Mesothelial cell of epicardium (in vitro differentiated cells): Measurements from ENCODE around the gene CHPF2. TPM values are rescaled to one million over a fixed set of nuclear protein-coding genes. Genes with fewer than 3 reads are reported as not detected.

Source experiments
- DNase-seq, 2 experiments: peaks; one replicate each; pipeline ENCODE4 v3.0.0; 2021; ENCODE audit warnings: low spot score in 2 of 2; ENCODE audit not compliant: unreplicated experiment in 2 of 2
- H3K27ac Mint-ChIP-seq: 2 replicates; pipeline ENCODE4 v1.8.0; 2021; ENCODE audit warnings: mixed read lengths
- H3K27me3 Mint-ChIP-seq: 2 replicates; pipeline ENCODE4 v1.8.0; 2021; ENCODE audit warnings: low read depth, mixed read lengths
- H3K36me3 Mint-ChIP-seq: 2 replicates; pipeline ENCODE4 v1.8.0; 2021; ENCODE audit warnings: mixed read lengths
- H3K4me1 Mint-ChIP-seq: 2 replicates; pipeline ENCODE4 v1.8.0; 2021; ENCODE audit warnings: mixed read lengths
- H3K4me3 Mint-ChIP-seq: 2 replicates; pipeline ENCODE4 v1.8.0; 2021; ENCODE audit warnings: mild to moderate bottlenecking, moderate library complexity, mixed read lengths
- H3K9me3 Mint-ChIP-seq: 2 replicates; pipeline ENCODE4 v1.8.0; 2021; ENCODE audit warnings: mixed read lengths
- total RNA-seq: library from RNA; stranded (reverse); gene quantifications from 3 replicates; pipeline ENCODE4 v1.2.1, GENCODE V29; 2021
- TF ChIP-seq, protein P1 (sequence below): fragments of 200-600 bp; sonication (generic); IDR thresholded peaks from one replicate; pipeline ENCODE4 v1.5.0; 2021; ENCODE audit warnings: antibody characterized with exemption; ENCODE audit not compliant: unreplicated experiment

Gene CHPF2
- total RNA-seq, 1 donor from 2014 or later = 56.2 TPM

DNA sequence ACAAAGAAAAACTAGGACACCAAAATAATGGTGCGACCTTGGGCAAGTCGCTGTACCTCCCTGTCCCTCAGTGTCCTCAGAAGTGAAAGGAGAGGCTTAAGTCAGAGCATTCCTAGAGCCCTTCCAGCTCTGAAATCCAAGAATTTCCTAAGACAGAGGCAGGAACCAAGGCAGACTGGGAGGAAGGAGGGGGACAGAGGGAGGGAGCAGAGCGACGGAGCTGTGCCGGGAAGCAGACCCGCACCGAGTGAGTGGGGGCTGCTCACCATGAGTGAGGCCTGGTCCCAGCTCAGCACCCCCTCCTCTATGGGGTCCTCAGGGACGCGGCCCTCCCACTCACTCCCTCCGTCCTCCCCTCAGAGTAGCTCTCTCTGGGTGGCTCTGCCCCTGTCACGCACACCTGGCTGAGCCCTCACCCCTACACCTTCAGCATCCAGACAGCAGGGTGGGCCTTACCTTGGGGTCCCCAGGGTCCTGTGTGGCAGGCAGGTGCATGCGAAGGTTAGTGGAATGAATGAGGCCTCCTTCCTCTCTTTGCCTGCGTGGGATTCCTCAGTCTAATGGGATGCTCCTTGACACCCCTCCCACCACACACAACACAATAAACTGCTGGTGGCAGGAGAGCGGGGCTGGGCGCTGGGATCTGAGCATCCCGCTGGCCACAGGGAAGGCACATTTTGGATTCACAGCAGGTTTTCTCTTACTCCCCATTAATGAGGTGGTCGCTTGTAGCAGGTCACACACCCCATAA lies 20.9 kb downstream of the CHPF2 start:
- Mint-ChIP-seq H3K36me3 (peaks cover 3% of the 10 kb centered on the region), H3K27ac (peak overlapping the region; percentile 99), H3K9me3 (no peaks in the 10 kb centered on the region), H3K4me1 (peaks cover 56% of the 10 kb centered on the region), H3K27me3 (peaks cover 19% of the 10 kb centered on the region), H3K4me3 (peak overlapping the region; percentile 76)
- DNase-seq = no peak
- TF ChIP-seq, protein P1, sequence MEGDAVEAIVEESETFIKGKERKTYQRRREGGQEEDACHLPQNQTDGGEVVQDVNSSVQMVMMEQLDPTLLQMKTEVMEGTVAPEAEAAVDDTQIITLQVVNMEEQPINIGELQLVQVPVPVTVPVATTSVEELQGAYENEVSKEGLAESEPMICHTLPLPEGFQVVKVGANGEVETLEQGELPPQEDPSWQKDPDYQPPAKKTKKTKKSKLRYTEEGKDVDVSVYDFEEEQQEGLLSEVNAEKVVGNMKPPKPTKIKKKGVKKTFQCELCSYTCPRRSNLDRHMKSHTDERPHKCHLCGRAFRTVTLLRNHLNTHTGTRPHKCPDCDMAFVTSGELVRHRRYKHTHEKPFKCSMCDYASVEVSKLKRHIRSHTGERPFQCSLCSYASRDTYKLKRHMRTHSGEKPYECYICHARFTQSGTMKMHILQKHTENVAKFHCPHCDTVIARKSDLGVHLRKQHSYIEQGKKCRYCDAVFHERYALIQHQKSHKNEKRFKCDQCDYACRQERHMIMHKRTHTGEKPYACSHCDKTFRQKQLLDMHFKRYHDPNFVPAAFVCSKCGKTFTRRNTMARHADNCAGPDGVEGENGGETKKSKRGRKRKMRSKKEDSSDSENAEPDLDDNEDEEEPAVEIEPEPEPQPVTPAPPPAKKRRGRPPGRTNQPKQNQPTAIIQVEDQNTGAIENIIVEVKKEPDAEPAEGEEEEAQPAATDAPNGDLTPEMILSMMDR = no peak

DNA sequence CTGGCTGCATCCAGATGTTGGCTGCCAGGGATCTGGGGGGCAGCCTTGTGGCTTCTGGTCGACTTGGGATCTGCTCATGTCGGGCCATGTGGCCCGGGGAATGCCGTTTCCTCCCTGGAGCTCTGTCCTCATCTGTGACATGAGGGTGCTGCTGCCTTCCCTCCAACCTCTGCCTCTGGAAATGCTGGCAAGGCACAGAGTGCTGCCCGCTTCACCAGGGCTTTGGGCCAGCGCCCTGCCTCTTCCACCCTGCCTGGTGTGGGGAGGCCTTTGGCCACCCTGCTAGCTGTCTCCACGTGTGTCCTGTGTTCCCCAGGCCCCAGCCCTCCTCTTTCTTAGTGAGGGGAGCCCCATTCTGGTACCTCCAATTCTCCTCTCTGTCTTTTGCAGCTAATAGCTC lies 22.0 kb downstream of the CHPF2 start:
- Mint-ChIP-seq H3K4me3 (peak overlapping the region; percentile 76), H3K4me1 (peaks cover 51% of the 10 kb centered on the region), H3K27me3 (peaks cover 27% of the 10 kb centered on the region), H3K27ac (peak overlapping the region; percentile 99), H3K9me3 (no peaks in the 10 kb centered on the region), H3K36me3 (peaks cover 3% of the 10 kb centered on the region)
- TF ChIP-seq, protein P1 = no peak
- no peak for DNase-seq

DNA sequence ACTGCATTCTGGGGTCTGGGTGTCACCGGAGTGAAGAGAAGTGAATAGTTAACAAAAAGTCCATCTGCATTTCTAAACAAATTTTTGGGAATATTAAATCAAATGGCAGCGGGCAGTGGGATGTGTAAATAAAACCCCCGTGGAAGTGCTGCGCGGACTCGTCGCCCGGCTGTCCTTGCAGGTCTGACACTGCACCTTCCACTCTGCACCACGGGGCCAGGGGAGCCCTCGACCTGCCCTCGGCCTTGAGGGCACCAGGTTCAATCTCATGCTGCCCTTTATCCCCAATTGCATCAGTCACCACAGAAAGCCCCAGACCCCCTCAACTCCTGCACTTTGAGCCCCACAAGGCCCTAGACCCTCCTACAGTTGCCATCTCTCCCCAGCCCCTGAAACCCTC lies 22.6 kb downstream of the CHPF2 start:
- Mint-ChIP-seq H3K4me1 (peaks cover 45% of the 10 kb centered on the region), H3K4me3 (no peak overlapping the region), H3K9me3 (no peaks in the 10 kb centered on the region), H3K27me3 (peaks cover 27% of the 10 kb centered on the region), H3K36me3 (peaks cover 3% of the 10 kb centered on the region), H3K27ac (no peak overlapping the region)
- TF ChIP-seq, protein P1 = no peak
- DNase-seq = no peak

DNA sequence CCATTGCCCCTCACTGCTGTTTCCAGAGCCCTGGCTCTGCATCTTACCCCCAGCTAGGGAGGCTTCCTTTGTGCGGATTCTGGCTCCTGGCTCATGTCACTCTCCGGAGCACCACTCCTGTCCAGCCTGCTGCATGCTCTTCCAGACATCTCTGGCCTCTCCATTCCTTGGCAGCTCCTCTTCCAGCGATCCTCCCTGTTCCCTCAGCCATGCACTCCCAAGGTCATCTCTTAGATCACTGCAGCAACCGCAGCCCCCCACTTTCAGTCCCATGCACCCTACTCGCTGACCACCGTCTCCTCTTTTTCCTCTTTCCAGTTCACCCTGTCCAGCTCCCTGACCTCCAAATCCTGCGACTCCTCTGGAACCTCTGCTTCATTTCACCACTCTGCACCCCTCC lies 23.1 kb downstream of the CHPF2 start:
- no peak overlapping the region for H3K4me3 Mint-ChIP-seq
- TF ChIP-seq, protein P1 = no peak
- H3K27ac Mint-ChIP-seq = no peak overlapping the region
- H3K36me3 Mint-ChIP-seq = peaks cover 3% of the 10 kb centered on the region
- peaks cover 40% of the 10 kb centered on the region for H3K4me1 Mint-ChIP-seq
- peaks cover 31% of the 10 kb centered on the region for H3K27me3 Mint-ChIP-seq
- no peaks in the 10 kb centered on the region for H3K9me3 Mint-ChIP-seq
- no peak for DNase-seq

DNA sequence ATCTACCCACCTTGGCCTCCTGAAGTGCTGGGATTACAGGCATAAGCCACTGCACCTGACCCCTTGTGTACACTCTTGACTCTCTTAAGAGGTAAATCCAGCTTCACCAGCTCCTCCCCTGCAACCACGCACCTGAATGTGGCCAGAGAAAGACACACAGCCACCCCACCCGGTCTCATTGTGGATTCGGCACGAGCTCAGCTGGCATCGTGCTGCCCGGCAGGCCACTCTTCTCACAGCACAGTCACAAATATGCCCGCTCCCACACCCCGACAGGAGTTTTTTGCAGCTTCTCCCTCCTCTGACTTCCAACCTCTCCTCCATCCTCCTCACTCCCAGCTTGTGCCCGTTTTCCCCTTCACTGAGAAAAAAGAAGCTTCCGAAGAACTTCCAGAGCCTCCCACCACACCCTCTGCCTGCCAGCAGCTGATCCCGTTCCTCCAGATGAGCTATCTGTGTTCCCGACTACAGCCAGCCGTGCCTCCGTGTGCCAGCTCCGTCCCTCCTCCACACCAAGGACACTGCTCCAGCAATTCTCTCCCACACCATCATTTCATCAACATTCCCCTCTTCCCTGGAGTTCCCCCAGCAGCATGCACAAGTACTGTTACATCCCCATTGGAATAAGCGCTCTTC lies 24.2 kb downstream of the CHPF2 start:
- H3K27ac Mint-ChIP-seq = peak overlapping the region; percentile 1
- no peak overlapping the region for H3K4me3 Mint-ChIP-seq
- H3K9me3 Mint-ChIP-seq = no peaks in the 10 kb centered on the region
- TF ChIP-seq, protein P1 = no peak
- no peak for DNase-seq
- H3K36me3 Mint-ChIP-seq = peaks cover 3% of the 10 kb centered on the region
- H3K4me1 Mint-ChIP-seq = peaks cover 31% of the 10 kb centered on the region
- H3K27me3 Mint-ChIP-seq = peaks cover 40% of the 10 kb centered on the region
